Fibroblast of skin of back (primary cell): Measurements from ENCODE around the gene RPH3AL.
"Not testable (repeated sequence)": the region's sequence is repeated elsewhere in the genome, so short reads cannot be mapped to it uniquely, and the experiment has no call there.

Experiments
- DNase-seq: peaks from one replicate; pipeline ENCODE4 v3.0.0-alpha.2; 2013

Gene RPH3AL

DNA sequence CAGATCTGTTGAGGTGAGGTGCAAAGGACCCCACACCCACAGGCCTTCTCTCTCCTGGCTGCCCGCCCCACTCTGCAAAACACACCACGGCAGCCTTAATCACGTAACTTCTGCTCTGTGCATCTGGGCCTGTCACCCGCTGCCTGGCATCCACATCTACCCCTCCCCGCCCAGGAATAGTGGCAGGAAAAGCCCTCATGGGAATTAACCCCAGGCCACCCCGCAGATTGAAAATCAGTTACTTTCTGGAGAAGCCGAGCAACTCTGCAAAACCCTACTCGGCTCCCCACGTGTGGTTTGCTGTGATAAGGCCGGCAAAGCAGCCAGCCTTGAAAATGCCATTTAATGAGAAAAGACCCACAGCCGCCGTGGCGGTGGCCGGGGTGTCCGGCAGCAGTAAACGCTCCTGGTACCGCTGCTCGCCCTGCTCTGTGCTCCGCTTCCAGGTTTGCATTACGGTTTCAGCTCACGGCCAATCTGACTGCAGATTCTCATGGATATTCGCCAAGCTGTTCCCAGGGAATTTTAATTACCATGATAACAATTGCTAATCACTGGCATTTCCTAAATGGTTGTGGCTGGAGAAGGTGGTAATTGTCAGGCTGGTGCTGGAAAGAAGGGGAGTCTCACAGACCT is 93.1 kb downstream of the RPH3AL start:
- DNase-seq = no peak

DNA sequence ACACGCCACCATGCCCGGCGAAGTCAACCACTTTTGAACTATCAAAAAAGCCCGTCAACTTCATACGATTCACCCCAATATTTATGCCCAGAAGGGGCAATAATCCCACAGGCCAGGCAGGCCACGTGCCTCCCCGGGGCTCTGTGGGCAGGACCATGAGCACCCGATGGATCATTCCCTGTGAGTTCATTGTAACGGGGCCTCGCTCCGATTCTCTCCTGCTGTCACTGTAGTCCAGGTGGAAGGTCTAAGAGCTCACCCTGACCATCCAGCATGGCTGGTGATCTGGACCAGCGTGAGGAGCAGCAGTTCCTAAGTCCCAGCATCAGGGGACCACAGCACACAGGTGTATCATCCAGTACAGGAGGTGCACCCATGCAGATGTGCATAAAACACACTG is 93.7 kb downstream of the RPH3AL start:
- DNase-seq = no peak

DNA sequence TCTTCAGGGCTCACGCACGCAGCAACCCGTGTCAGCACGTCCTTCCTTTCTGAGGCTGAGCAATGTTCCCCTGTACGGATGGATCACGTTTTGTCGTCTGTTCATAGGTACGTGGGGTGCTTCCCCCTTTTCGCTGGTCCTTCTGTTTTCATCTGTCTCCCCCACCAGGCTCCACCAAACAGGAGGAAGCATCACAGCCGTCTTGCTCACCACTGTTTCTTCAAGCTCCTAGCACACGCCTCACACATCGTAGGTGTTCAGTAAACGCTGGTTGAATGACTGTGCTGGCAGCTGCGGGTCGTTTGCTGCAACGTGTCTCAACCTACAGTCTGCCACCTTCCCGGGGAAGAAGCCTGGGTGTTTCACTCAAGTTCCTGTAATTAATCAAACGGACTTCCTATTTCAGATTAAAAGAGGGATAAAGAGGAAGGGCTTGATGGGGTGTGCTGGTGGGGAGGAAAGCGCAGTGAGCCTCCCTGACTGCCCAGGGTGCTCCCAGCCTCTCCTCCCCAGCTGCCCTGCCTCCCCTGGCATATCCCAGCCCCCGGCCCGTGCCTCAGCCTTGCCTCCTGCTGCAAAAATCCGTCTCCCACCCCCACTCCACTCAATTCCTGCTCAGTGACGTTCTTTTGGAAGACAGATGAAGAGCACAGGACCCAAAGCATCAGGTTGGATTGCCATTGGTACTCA is 94.4 kb downstream of the RPH3AL start:
- DNase-seq = no peak

DNA sequence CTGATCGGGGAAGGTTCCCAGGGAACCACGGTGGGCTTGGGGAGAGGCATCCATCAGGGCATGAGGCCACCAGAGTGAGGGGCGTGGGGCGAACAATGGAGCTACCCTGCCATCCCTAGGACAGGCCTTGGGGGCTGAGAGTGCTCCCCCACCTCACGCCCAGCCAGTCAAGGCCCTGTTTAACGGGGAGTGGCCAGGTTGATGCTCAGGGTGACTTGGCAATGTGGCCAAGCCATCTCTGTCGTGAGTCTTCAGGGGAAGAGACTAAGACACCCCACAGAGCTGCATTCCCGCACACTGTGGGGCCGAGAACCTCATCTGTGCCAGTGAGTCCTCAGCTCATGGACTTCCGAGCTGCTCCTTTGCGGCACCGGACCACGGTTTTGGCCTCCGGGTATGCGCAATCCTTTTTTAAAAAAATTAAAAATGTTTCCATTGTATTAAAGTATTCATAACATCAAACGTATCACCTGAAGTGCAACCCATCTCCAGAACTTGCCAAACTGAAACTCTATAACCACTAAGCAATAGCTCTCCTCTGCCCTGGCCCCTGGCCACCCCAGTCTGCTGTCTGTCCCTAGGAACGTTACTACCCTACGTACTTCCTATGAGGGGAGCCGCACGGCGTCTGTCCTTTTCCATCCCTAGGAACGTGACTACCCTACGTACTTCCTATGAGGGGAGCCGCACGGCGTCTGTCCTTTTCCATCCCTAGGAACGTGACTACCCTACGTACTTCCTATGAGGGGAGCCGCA is 99.3 kb downstream of the RPH3AL start:
- no peak for DNase-seq

DNA sequence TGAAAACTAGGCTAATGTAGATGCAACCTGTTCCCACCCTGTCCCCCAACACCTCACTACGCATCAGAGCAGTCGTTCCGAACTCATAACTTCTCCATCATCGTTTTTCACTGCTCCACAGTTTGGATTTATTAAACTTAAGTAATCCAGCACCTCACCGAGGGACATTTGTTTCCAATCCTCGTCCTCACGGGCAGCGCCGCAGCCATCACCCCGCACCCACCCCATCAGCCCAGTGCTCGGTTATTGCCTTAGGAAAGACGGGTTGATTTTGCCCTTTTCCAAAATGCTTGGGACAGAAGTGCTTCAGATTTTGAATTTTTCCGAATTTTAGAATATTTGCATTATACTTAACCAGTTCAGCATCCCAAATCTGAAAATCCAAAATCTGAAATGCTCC is 100.2 kb downstream of the RPH3AL start:
- no peak for DNase-seq

DNA sequence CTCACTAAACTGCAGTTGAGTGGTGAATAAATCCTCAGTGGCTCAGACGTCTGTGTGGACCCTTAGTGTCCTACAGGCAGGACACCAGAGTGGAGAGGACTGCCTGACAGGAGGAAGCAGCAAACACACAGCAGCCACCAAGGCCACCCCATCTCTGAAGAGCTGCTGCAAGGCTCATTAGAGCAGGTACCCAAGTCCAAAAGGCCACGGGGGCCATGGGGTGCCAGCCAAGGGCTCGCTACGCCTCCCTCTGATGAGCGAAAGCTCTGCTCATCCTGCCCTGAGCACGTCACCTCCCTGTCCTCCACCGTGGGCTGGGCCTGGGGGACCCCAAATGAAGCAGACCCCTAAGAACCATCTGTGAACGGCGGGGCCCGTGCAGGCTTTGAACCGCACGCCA is 101.1 kb downstream of the RPH3AL start:
- DNase-seq = no peak

DNA sequence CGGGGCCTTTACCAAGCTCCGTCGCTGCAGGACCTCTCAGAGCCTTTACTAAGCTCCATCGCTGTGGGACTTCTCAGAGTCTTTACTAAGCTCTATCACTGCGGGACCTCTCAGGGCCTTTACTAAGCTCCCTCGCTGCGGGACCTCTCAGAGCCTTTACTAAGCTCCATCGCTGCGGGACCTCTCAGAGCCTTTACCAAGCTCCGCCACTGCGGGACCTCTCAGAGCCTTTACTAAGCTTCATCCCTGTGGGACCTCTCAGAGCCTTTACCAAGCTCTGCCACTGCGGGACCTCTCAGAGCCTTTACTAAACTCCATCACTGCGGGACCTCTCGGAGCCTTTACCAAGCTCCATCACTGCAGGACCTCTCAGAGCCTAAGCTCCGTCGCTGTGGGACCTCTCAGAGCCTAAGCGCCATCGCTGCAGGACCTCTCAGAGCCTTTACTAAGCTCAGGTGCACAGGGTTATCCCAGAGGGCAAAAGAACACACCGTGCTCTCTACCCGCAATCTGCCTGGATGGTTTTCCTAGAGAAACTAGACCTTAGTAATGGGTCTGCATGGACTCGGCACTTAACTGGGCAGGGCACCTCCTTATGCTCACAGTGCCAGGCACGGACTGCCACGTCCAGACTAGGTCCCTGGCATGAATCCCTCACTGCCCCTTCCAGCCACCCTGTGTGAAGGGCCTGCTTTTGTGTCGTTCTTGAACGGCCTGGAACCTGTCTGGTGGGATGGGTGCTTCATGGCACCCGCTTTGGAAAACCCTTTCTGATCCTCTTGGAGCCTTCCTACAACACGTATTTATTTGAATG is 101.9 kb downstream of the RPH3AL start:
- DNase-seq = no peak

DNA sequence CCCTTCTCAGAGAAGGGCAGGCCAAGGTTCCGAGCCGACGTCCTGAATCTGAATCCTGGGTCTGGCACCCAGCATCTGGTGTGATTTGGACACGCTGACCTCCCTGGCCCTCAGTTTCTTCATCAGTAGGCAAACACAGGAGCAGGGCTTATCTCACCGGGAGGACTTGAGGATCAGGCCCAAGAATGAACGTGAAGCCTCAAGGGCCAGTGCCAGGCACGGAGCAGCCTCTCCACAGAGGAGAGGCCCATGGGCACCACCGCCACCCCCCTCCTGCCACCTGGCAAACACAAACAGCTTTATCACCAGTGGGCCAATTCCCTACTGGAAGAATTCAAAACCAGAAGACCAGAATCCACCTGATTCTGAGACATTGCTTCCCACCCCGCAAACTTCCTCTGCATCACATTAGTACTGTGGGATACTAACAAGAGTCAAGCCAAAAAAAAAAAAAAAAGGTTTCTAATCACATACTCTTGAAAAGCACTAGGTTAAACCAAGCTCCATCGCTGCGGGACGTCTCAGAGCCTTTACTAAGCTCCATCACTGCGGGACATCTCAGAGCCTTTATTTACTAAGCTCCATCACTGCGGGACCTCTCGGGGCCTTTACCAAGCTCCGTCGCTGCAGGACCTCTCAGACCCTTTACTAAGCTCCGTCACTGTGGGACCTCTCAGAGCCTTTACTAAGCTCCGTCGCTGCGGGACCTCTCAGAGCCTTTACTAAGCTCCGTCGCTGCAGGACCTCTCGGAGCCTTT is 103.2 kb downstream of the RPH3AL start:
- no peak for DNase-seq

DNA sequence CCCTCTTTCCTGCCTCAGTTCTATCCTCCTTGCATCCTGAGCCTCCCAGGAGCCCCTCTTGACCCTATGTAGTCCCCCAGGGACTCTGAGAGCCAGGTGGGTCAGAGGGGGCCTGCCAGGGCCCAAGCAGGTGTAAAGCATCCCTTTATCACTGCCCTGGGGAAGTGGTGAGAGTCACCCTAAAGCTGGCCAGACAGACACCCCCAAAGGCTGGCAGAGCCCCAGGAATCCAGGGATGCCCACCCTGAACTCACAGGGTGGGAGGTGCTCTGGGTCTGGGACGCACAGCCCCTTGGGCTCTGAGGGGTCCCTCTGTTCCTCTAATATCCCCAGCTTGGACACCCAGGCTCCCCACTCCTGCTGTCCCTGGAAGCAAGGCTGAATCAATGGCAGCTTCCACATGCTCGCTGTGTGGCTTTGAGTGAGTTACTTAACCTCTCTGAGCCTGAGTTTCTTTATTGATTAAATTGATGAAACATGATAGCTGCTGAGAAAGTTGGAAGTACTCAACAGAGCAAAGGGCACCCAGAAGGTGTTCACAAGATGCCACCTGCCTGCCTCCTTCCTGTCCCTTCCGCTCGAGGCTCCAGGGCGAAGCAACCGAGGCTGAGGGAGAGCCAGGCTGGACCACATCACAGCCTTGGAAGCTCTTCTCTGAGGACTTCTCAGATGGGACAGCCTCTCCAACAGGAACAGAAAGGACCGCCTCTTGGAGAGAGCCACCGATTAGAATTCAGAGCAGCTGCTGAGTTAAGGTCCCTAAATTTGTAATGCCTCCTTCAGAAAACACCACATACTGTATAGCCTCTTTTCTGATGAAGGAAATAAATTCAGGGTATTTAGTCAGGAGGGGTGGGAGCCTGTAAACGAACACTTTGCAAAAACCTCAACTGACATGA is 104.0 kb downstream of the RPH3AL start:
- DNase-seq = no peak

DNA sequence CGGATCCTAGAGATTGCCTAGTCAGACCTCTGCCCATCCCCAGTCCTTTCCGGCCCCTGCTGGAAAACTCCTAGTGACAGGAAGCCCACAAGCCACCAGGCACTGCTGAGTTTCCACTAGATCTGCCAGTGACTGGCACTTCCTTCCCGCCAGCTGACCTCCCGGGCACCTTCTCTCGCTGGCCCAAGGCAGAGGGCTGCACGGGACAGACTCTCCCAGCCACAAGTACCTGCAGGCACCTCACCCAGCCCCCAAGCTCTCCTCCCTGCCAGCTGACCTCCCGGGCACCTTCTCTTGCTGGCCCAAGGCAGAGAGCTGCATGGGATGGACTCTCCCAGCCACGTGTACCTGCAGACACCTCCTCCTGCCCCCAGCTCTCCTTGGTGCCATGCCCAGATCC is 104.8 kb downstream of the RPH3AL start:
- no peak for DNase-seq

DNA sequence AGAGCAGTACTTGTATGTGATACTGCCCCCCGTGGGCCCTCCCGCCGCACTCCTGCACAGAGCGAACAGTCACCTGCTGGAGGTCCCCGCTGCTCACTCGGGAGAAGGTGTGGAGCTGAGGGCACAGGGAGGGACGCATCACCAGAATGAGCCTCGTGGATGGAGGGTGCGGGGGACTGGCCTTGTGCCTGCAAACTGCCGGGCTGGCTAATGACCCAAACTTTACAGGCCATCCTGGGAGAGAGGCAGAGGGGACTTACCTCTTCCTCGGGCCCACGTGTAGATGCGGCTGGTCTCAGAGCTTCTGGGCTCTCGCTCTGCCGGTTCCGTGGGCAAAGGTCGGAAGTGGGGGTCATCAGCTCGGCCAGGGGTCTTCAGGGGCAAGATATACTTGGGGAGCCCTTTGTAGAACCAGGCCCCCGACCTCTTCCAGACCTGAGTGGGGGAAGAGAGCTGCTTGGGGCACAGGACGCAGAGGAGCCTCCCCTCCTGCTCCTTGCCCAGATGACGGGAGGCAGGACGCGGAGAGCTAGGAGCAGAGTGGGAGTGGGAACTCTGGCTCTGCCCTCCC is 105.7 kb downstream of the RPH3AL start:
- DNase-seq = no peak

DNA sequence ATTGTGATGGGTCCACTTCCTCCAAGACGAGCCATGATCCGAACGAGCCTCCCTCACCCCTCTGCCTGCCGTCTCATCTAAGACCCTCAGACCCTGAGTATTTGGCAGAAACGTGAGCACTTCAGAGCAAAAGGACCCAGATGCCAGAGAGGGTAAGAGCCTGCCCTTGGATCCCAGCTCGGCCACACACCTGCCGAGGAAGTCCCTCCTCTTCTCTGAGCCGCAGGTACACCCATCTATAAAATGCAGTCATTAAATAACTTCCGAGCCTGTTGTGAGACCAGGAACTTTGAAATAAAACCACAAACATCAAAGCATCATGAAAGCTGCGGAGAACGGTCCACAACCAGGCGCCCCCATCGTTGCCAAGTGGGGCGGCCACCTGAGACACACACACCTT is 106.4 kb downstream of the RPH3AL start:
- no peak for DNase-seq

DNA sequence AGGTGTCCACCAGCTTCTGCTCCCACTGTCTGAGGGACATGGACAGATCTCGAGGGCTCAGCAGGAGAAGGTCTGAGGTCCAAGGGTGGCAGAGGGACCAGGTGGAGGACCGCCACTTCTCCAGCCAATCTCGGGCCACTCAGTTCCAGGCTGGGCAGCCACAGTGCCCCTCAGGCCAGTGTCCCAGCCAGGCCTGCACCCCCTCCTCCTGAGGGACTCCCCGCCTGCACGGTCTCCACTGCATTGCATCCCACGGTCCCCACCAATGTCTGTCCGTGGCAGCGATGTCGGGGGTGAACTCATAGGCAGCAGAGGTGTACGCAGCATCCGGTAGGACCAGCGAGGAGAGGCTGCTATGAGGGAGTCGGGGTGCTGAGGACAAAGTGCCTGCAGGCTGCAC is 107.0 kb downstream of the RPH3AL start:
- no peak for DNase-seq

DNA sequence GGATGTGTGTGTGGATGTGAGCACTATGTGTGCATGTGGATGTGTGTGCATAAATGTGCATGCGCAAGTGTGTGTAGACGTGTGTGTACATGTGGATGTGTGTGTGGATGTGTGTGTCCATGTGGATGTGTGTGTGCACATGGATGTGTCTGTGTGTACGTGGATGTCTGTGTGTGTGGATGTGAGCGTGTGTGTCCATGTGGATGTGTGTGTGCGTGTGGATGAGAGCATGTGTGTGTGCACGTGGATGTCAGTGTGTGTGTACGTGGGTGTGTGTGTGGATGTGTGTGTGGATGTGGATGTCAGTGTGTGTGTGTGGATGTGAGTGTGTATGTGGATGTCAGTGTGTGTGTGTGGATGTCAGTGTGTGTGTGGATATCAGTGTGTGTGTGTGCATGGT is 107.6 kb downstream of the RPH3AL start:
- no peak for DNase-seq

DNA sequence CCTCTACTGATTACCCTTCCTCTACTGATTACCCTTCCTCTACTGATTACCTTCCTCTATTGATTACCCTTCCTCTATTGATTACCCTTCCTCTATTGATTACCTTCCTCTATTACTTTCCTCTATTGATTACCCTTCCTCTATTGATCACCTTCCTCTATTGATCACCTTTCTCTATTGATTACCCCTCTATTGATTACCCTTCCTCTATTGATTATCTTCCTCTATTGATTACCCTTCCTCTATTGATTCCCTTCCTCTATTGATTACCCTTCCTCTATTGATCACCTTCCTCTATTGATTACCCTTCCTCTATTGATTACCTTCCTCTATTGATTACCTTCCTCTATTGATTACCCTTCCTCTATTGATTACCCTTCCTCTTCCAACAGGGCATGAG is 108.7 kb downstream of the RPH3AL start:
- not testable (repeated sequence) for DNase-seq

DNA sequence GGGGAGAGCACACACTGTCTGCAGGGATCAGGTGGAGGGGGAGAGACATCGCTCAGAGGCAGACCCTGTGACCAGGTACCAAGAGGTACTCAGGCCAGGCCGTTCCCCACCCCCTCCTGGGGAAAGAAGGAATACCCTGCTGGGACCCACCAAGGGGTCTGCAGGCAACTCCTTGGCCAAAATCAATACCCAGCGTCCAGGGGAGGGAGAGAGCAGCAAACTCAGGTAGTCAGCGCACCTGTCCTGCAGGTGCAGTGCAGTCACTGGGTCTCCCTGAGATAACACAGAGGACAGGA is 113.7 kb downstream of the RPH3AL start:
- DNase-seq = no peak

DNA sequence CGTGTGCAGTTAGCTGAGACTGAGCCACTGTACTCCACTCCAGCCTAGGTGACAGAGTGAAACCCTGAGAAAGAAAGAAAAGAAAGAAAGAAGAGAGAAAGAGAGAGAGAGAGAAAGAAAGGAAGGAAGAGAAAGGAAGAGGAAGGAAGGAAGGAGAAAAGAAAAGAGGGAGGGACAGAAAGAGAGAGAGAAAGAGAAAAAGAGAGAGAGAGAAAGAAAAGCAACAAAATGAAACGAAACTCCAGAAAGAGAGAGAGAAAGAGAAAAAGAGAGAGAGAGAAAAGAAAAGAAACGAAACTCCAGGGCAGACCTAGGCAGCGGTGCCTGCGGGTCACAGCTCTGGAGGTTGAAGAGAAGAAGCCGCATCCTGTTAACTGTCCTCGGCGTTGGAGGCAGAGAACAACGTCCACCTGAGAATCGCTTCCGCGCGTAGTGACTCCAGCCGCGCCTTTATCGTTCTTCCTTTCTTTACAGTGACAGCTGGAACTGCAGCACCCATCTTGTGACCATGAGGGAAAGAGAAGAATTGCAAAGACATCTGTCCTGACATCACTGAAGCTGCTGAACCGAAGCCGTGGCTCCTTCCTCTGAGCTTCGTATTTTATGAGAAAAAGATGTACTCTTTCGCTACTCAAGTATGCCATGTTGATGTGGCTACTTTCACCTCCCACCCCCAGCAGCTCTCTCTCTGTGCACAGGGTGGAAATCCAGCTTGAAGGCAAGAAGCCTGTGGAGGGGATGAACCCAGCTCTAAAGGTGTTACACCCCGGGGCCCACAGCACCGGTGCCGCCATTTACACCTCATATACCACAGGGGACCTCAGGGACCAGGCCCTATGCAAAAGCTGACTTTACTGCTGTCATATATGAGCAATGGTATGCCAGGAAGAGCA is 114.3 kb downstream of the RPH3AL start:
- DNase-seq = no peak

DNA sequence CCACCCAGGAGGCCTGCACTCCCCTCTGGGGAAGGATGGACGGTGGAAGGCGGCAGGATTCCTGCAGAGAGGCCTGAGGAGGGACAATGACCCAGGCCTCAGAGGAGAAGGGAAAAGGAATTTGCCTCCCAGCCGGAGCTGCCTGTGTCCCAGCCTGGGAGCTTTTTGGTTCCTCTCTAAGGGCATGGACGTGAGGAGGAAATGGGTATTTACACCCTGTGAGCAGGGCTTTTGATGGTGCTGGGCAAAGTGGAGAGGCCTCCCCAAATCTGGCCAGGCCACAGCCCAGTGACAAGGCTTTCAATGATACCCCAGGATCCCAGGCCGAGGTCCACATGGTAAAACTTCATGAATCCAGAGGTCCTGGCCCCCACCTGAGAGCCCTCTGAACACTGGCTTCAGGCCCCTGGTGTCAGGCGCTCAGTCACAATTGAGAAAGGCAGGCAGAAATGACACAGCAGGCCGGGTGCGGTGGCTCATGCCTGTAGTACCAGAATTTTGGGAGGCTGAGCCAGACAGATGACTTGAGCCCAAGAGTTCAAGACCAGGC is 115.1 kb downstream of the RPH3AL start:
- no peak for DNase-seq

DNA sequence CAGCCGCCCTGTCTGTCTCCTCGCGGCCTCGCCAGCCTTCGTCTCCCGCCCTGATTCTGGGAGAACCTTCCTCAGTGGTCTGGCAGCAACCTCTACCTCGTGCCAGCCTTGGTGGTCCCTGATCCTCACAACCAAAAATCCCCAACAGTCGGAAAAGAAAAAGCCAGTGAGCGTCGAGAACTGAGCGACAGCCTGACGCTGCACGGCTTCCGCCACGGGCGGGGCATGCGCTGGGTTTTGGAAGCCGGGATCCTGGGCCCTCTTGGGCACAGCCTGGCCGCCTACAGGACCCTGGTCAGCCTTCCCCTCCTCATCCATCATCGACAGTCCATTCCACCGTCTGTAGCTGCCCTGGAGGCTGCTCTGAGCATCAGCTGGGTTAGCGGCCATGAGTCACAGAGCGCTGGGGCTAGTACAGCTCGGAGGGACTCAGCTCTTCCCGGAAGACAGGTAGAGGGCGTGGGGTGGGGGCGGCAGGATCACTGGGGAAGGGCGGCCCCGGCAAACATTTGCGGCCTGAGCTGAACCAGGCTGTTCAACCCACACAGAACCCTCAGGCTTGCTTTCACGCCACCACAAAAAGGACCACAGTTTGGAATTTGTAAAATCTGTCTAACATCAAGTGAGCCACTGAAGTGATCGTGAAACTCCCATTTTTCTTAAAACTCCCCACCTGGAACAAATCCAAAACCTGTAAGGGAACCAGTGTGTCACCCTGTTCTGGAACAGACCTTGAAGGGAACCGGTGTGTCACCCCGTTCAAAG is 115.8 kb downstream of the RPH3AL start:
- no peak for DNase-seq
